ENCODE results near the gene SEC16A.

DNA sequence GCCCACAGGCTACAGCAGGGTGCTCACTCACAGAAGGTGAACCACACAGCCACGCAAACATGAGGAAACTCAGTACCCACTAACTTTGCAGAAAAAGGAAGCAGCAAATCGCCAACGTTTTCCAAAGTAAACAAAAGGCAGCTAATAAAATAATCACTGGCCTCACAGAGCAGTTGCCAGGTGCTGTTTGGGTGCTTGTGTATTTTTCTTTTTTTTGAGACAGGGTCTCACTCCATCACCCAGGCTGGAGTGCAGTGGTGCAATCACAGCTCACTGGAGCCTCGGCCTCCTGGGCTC, 86.7 kb downstream of the SEC16A start:
- TF ChIP-seq, protein P1, sequence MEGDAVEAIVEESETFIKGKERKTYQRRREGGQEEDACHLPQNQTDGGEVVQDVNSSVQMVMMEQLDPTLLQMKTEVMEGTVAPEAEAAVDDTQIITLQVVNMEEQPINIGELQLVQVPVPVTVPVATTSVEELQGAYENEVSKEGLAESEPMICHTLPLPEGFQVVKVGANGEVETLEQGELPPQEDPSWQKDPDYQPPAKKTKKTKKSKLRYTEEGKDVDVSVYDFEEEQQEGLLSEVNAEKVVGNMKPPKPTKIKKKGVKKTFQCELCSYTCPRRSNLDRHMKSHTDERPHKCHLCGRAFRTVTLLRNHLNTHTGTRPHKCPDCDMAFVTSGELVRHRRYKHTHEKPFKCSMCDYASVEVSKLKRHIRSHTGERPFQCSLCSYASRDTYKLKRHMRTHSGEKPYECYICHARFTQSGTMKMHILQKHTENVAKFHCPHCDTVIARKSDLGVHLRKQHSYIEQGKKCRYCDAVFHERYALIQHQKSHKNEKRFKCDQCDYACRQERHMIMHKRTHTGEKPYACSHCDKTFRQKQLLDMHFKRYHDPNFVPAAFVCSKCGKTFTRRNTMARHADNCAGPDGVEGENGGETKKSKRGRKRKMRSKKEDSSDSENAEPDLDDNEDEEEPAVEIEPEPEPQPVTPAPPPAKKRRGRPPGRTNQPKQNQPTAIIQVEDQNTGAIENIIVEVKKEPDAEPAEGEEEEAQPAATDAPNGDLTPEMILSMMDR (IDR thresholded peaks at IDR 0.05; ENCODE audit: low read length): no peak
- no peak for TF ChIP-seq EZH2phosphoT487 (IDR thresholded peaks at IDR 0.05; ENCODE audit: low read length)
